Natural killer cell (primary cell): ENCODE measurements around the gene ZNF33A. TPM values are rescaled to one million over a fixed set of nuclear protein-coding genes. Genes with fewer than 3 reads are reported as not detected.
A peak's percentile ranks its signal among the peaks of the same experiment; 100 is the strongest.
"Not testable (repeated sequence)": the region's sequence is repeated elsewhere in the genome, so short reads cannot be mapped to it uniquely, and the experiment has no call there.

Experiments
- ATAC-seq, 3 donors: fragments of 150-1000 bp in 2 of 3; fragments of 200-7000 bp in 1 of 3; cut with Tn5 transposase; 1 replicate in 1 of 3; 2 replicates in 2 of 3; pipeline ENCODE4 v1.10.0; 2021; ENCODE audit warnings: mild to moderate bottlenecking in 2 of 3, moderate library complexity in 2 of 3
- DNase-seq, 2 donors: peaks; one replicate each; pipeline versions ENCODE4 v3.0.0 to v3.0.0-alpha.2; 2013 to 2021; ENCODE audit warnings: mixed read lengths in 1 of 2
- H3K27ac ChIP-seq: one replicate; pipeline ENCODE4 v1.5.1; 2013; ENCODE audit warnings: mild to moderate bottlenecking, low read length
- H3K27me3 ChIP-seq: one replicate; pipeline ENCODE4 v1.6.1; 2013; ENCODE audit warnings: low read length; ENCODE audit not compliant: control insufficient read depth, insufficient read depth
- H3K36me3 ChIP-seq: one replicate; pipeline ENCODE4 v1.6.1; 2013; ENCODE audit warnings: low read length; ENCODE audit not compliant: control insufficient read depth, insufficient read depth
- H3K4me1 ChIP-seq: one replicate; pipeline ENCODE4 v1.6.1; 2013; ENCODE audit warnings: low read length; ENCODE audit not compliant: control insufficient read depth, insufficient read depth
- H3K4me3 ChIP-seq: one replicate; pipeline ENCODE4 v1.5.1; 2013; ENCODE audit warnings: low read length
- H3K9me3 ChIP-seq: one replicate; pipeline ENCODE4 v1.6.1; 2013; ENCODE audit warnings: low read length; ENCODE audit not compliant: control insufficient read depth, insufficient read depth
- H3K27ac Mint-ChIP-seq, 2 donors: one replicate each; pipeline ENCODE4 v1.8.0; 2022; ENCODE audit warnings: mild to moderate bottlenecking in 2 of 2, mixed read lengths in 2 of 2, moderate library complexity in 1 of 2
- H3K27me3 Mint-ChIP-seq, 2 donors: one replicate each; pipeline ENCODE4 v1.8.0; 2022; ENCODE audit warnings: low read depth in 2 of 2, mixed read lengths in 2 of 2
- H3K36me3 Mint-ChIP-seq: one replicate; pipeline ENCODE4 v1.8.0; 2022; ENCODE audit warnings: mixed read lengths
- H3K4me1 Mint-ChIP-seq, 2 donors: one replicate each; pipeline ENCODE4 v1.8.0; 2022; ENCODE audit warnings: mixed read lengths in 2 of 2
- H3K4me3 Mint-ChIP-seq: one replicate; pipeline ENCODE4 v1.8.0; 2022; ENCODE audit warnings: mild to moderate bottlenecking, moderate library complexity, mixed read lengths
- H3K9me3 Mint-ChIP-seq, 2 donors: one replicate each; pipeline ENCODE4 v1.8.0; 2022; ENCODE audit warnings: mixed read lengths in 2 of 2
- WGBS: methylation state at CpG from one replicate; pipeline ENCODE4 v1.1.7; 2013; ENCODE audit warnings: missing lambda C conversion rate; ENCODE audit not compliant: insufficient coverage; 5-methylcytosine and 5-hydroxymethylcytosine counted together
- intact Hi-C: fragments of 100-400 bp; cut with micrococcal nuclease; formaldehyde crosslinking; loops from one replicate; pipeline ENCODE4 v1.14.2; 2022
- total RNA-seq, 4 donors: library from RNA; stranded (reverse); fragments of 120-200 nt in 1 of 4; gene quantifications; one replicate each; pipeline versions ENCODE4 v1.2.3 to v1.2.4, GENCODE V29; 2013 to 2022
- TF ChIP-seq, protein P1 (sequence below): fragments of 200-600 bp; IDR thresholded peaks from one replicate; pipeline ENCODE4 v1.8.0; 2022; ENCODE audit warnings: antibody characterized with exemption

The ZNF33A gene
- total RNA-seq, 3 donors from 2014 or later (not counting 1 experiment from before 2014, with no cell fraction given) = 31.2 to 44.7 (median 34.1) TPM

DNA sequence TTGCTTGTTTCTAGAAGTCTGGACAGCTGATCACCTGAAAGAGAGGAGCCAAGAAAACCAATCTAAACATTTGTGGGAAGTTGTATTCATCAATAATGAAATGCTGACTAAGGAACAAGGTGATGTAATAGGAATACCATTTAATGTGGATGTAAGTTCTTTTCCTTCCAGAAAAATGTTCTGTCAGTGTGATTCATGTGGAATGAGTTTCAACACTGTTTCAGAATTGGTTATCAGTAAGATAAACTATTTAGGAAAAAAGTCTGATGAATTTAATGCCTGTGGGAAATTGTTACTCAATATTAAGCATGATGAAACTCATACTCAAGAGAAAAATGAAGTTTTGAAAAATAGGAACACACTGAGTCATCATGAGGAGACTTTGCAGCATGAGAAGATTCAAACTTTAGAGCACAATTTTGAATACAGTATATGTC is 43.9 kb downstream of the ZNF33A start:
- Mint-ChIP-seq H3K36me3 (peaks cover 65% of the 10 kb centered on the region), H3K4me1 (peaks cover 0 to 4% of the 10 kb centered on the region in 2 donors), H3K4me3 (no peak overlapping the region), H3K27ac (no peak overlapping the region), H3K9me3 (peaks cover 15 to 30% of the 10 kb centered on the region in 2 donors), H3K27me3 (no peaks in the 10 kb centered on the region)
- Histone ChIP-seq H3K36me3 (peaks cover 50% of the 10 kb centered on the region), H3K4me3 (no peak overlapping the region), H3K4me1 (no peaks in the 10 kb centered on the region), H3K9me3 (peaks cover 20% of the 10 kb centered on the region), H3K27ac (no peak overlapping the region), H3K27me3 (no peaks in the 10 kb centered on the region)
- TF ChIP-seq, protein P1, sequence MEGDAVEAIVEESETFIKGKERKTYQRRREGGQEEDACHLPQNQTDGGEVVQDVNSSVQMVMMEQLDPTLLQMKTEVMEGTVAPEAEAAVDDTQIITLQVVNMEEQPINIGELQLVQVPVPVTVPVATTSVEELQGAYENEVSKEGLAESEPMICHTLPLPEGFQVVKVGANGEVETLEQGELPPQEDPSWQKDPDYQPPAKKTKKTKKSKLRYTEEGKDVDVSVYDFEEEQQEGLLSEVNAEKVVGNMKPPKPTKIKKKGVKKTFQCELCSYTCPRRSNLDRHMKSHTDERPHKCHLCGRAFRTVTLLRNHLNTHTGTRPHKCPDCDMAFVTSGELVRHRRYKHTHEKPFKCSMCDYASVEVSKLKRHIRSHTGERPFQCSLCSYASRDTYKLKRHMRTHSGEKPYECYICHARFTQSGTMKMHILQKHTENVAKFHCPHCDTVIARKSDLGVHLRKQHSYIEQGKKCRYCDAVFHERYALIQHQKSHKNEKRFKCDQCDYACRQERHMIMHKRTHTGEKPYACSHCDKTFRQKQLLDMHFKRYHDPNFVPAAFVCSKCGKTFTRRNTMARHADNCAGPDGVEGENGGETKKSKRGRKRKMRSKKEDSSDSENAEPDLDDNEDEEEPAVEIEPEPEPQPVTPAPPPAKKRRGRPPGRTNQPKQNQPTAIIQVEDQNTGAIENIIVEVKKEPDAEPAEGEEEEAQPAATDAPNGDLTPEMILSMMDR = no peak
- no peak for DNase-seq
- ATAC-seq = no peak
- intact Hi-C loops = no loop called here

DNA sequence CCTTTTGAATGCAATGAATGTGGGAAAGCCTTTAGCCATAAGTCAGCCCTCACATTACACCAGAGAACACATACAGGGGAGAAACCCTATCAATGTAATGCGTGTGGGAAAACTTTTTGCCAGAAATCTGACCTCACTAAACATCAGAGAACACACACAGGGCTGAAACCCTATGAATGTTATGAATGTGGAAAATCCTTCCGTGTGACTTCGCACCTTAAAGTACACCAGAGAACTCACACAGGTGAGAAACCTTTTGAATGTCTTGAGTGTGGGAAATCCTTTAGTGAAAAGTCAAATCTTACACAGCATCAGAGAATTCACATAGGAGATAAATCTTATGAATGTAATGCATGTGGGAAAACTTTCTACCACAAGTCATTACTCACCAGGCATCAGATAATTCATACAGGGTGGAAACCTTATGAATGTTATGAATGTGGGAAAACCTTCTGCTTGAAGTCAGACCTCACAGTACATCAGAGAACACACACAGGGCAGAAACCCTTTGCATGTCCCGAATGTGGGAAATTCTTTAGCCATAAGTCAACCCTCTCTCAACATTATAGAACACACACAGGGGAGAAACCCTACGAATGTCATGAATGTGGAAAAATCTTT is 44.9 kb downstream of the ZNF33A start:
- H3K4me3 ChIP-seq, H3K27ac ChIP-seq, H3K27me3 ChIP-seq, H3K4me3 Mint-ChIP-seq, H3K27ac Mint-ChIP-seq, H3K4me1 Mint-ChIP-seq, H3K27me3 Mint-ChIP-seq, ATAC-seq, DNase-seq, H3K4me1 ChIP-seq, intact Hi-C loops: not testable (repeated sequence)
- WGBS = 100% methylated on average over 1 of the region's 5 CpGs
- H3K36me3 Mint-ChIP-seq = peaks cover 71% of the 10 kb centered on the region
- Histone ChIP-seq H3K9me3 (peaks cover 20% of the 10 kb centered on the region), H3K36me3 (peaks cover 48% of the 10 kb centered on the region)
- peaks cover 17 to 33% of the 10 kb centered on the region in 2 donors for H3K9me3 Mint-ChIP-seq

DNA sequence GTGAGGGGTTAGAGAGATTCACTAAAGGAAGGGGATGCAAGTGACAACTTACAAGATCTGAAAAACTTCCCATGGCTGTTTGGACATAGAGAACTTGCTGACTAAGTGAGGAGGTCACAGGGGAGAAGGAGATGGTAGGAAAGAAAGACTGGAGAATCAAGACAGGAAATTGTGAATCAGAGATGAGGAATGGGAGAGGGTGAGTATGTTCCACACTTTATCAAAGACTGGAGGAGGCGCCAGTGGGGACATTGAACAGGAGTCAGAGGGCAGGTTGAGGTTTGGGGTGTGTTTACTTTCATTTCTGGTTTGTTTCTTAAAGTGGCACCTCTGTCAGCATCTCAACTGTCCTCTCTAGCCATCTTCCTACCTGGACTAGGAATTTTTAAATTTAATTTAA is 59.2 kb downstream of the ZNF33A start:
- peak in 1 of 3 donors; percentile 36 for ATAC-seq
- H3K27ac ChIP-seq, H3K4me3 Mint-ChIP-seq, H3K36me3 ChIP-seq, intact Hi-C loops, H3K4me1 Mint-ChIP-seq, H3K27me3 Mint-ChIP-seq, H3K36me3 Mint-ChIP-seq, H3K4me1 ChIP-seq, H3K27me3 ChIP-seq, DNase-seq, H3K9me3 Mint-ChIP-seq, H3K27ac Mint-ChIP-seq, H3K9me3 ChIP-seq, H3K4me3 ChIP-seq: not testable (repeated sequence)
- 71% methylated on average over 1 of the region's 1 CpG for WGBS

DNA sequence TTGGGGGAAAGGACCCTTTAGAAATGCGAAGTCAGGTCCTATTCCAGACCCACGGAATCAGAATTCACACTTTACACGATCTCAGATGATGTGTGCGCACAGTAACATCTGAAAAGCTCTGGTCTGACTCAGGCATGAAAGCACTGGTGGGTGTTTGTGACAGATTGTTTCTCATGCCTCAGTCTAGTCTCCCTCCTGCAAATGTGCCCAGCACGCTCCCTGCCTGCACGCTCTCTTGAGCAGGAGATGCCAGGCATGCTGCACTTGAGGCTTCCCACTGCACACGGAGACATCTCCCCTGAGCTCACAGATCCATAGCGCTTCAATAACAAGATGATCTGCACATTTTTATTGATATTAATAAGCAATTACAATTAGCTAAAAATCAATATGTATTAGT is 60.0 kb downstream of the ZNF33A start:
- H3K36me3 ChIP-seq = no peaks in the 10 kb centered on the region
- TF ChIP-seq, protein P1 = no peak
- 96% methylated on average over 8 of the region's 8 CpGs for WGBS

More for the DNA sequence above, 60.0 kb downstream of the ZNF33A start:
- intact Hi-C loops = no loop called here
- Histone ChIP-seq H3K4me3 (no peak overlapping the region), H3K9me3 (peaks cover 3% of the 10 kb centered on the region), H3K4me1 (no peaks in the 10 kb centered on the region), H3K27me3 (no peaks in the 10 kb centered on the region), H3K27ac (no peak overlapping the region)
- H3K27me3 Mint-ChIP-seq = peaks cover 3 to 7% of the 10 kb centered on the region in 2 donors
- no peak for ATAC-seq
- H3K4me1 Mint-ChIP-seq = peaks cover 0 to 6% of the 10 kb centered on the region in 2 donors
- H3K4me3 Mint-ChIP-seq = no peak overlapping the region
- no peak for DNase-seq
- no peak overlapping the region for H3K27ac Mint-ChIP-seq
- H3K9me3 Mint-ChIP-seq = peaks cover 0 to 2% of the 10 kb centered on the region in 2 donors
- no peaks in the 10 kb centered on the region for H3K36me3 Mint-ChIP-seq
